Natural killer cell treated with Interleukin-12 subunit alpha and Interleukin-12 subunit beta and Interleukin-15 and Interleukin-18, amount 100 ng/mL, for 72 hours (primary cell): ENCODE measurements around the gene TAF1C. TPM values are rescaled to one million over a fixed set of nuclear protein-coding genes. Genes with fewer than 3 reads are reported as not detected.

Experiments
- ATAC-seq, 2 donors: fragments of 150-1000 bp; cut with Tn5 transposase in 1 of 2; sonication (Bioruptor Pico), chemical (Tn5 transposase) in 1 of 2; 2 replicates each; pipeline ENCODE4 v1.10.0; 2021
- DNase-seq: peaks from one replicate; pipeline ENCODE4 v3.0.0; 2022; ENCODE audit warnings: low spot score
- H3K27ac Mint-ChIP-seq, 2 donors: 1 replicate in 1 of 2; 2 replicates in 1 of 2; pipeline ENCODE4 v1.8.0; 2022; ENCODE audit warnings: mixed read lengths in 2 of 2, mild to moderate bottlenecking in 1 of 2, moderate library complexity in 1 of 2
- H3K27me3 Mint-ChIP-seq, 2 donors: 1 replicate in 1 of 2; 2 replicates in 1 of 2; pipeline ENCODE4 v1.8.0; 2022; ENCODE audit warnings: mixed read lengths in 2 of 2
- H3K36me3 Mint-ChIP-seq: one replicate; pipeline ENCODE4 v1.8.0; 2022; ENCODE audit warnings: mixed read lengths
- H3K4me1 Mint-ChIP-seq, 2 donors: 1 replicate in 1 of 2; 2 replicates in 1 of 2; pipeline ENCODE4 v1.8.0; 2022; ENCODE audit warnings: low read depth in 2 of 2, mixed read lengths in 2 of 2, mild to moderate bottlenecking in 1 of 2
- H3K4me3 Mint-ChIP-seq: one replicate; pipeline ENCODE4 v1.8.0; 2022; ENCODE audit warnings: mixed read lengths
- H3K9me3 Mint-ChIP-seq: 2 replicates; pipeline ENCODE4 v1.8.0; 2022; ENCODE audit warnings: mixed read lengths
- total RNA-seq, 2 donors: library from RNA; stranded (reverse); gene quantifications; one replicate each; pipeline ENCODE4 v1.2.3, GENCODE V29; 2022

TAF1C gene
- total RNA-seq, 2 donors from 2014 or later, result 50.4 to 92.3 TPM

GRCh38 chr16:84184775-84185174 is 2.1 kb downstream of the TAF1C start:
- Mint-ChIP-seq H3K4me3 (peak overlapping the region; percentile 94), H3K27ac (no peak overlapping the region), H3K27me3 (no peaks in the 10 kb centered on the region), H3K4me1 (peaks cover 14% of the 10 kb centered on the region in 2 donors), H3K36me3 (no peaks in the 10 kb centered on the region), H3K9me3 (no peaks in the 10 kb centered on the region)
- DNase-seq (no peak), ATAC-seq (no peak)

- H3K27ac Mint-ChIP-seq, result no peak overlapping the region
- H3K4me3 Mint-ChIP-seq, result no peak overlapping the region
- peaks cover 14% of the 10 kb centered on the region in 2 donors for H3K4me1 Mint-ChIP-seq
- H3K27me3 Mint-ChIP-seq, result no peaks in the 10 kb centered on the region
- ATAC-seq (no peak), DNase-seq (no peak)
- H3K9me3 Mint-ChIP-seq, result no peaks in the 10 kb centered on the region
- no peaks in the 10 kb centered on the region for H3K36me3 Mint-ChIP-seq
These were observed 2.8 kb downstream of the TAF1C start for GRCh38 chr16:84183911-84184591.

GRCh38 chr16:84183572-84183875 is 3.3 kb downstream of the TAF1C start:
- H3K36me3 Mint-ChIP-seq, result no peaks in the 10 kb centered on the region
- no peaks in the 10 kb centered on the region for H3K27me3 Mint-ChIP-seq
- DNase-seq (no peak), ATAC-seq (no peak)
- H3K4me3 Mint-ChIP-seq, result no peak overlapping the region
- H3K27ac Mint-ChIP-seq, result no peak overlapping the region
- H3K4me1 Mint-ChIP-seq, result peaks cover 14% of the 10 kb centered on the region in 2 donors
- H3K9me3 Mint-ChIP-seq, result no peaks in the 10 kb centered on the region

- Mint-ChIP-seq H3K4me1 (peaks cover 14% of the 10 kb centered on the region in 2 donors), H3K27me3 (no peaks in the 10 kb centered on the region), H3K9me3 (no peaks in the 10 kb centered on the region), H3K4me3 (no peak overlapping the region), H3K36me3 (no peaks in the 10 kb centered on the region), H3K27ac (no peak overlapping the region)
- no peak for DNase-seq
- ATAC-seq, result no peak
These were observed 3.9 kb downstream of the TAF1C start for GRCh38 chr16:84182680-84183571.

- DNase-seq (no peak), ATAC-seq (no peak)
- Mint-ChIP-seq H3K27me3 (no peaks in the 10 kb centered on the region), H3K4me1 (peaks cover 14% of the 10 kb centered on the region in 2 donors), H3K9me3 (no peaks in the 10 kb centered on the region), H3K27ac (no peak overlapping the region), H3K36me3 (no peaks in the 10 kb centered on the region), H3K4me3 (no peak overlapping the region)
These were observed 4.8 kb downstream of the TAF1C start for GRCh38 chr16:84182104-84182503.

GRCh38 chr16:84181144-84181915 is 5.5 kb downstream of the TAF1C start:
- DNase-seq (no peak), ATAC-seq (no peak)
- H3K4me1 Mint-ChIP-seq, result peaks cover 14% of the 10 kb centered on the region in 2 donors
- H3K27me3 Mint-ChIP-seq, result no peaks in the 10 kb centered on the region
- no peaks in the 10 kb centered on the region for H3K9me3 Mint-ChIP-seq
- no peak overlapping the region for H3K27ac Mint-ChIP-seq
- H3K4me3 Mint-ChIP-seq, result no peak overlapping the region
- no peaks in the 10 kb centered on the region for H3K36me3 Mint-ChIP-seq

GRCh38 chr16:84180519-84181140 is 6.2 kb downstream of the TAF1C start:
- DNase-seq (no peak), ATAC-seq (no peak)
- H3K27me3 Mint-ChIP-seq, result no peaks in the 10 kb centered on the region
- no peaks in the 10 kb centered on the region for H3K9me3 Mint-ChIP-seq
- no peak overlapping the region for H3K27ac Mint-ChIP-seq
- H3K4me3 Mint-ChIP-seq, result no peak overlapping the region
- H3K36me3 Mint-ChIP-seq, result no peaks in the 10 kb centered on the region
- H3K4me1 Mint-ChIP-seq, result peaks cover 14% of the 10 kb centered on the region in 2 donors

GRCh38 chr16:84179612-84180320 is 7.1 kb downstream of the TAF1C start:
- no peak overlapping the region for H3K4me3 Mint-ChIP-seq
- no peaks in the 10 kb centered on the region for H3K9me3 Mint-ChIP-seq
- ATAC-seq (no peak), DNase-seq (no peak)
- H3K4me1 Mint-ChIP-seq, result peaks cover 14 to 16% of the 10 kb centered on the region in 2 donors
- H3K36me3 Mint-ChIP-seq, result no peaks in the 10 kb centered on the region
- peaks cover 2 to 7% of the 10 kb centered on the region in 2 donors for H3K27me3 Mint-ChIP-seq
- no peak overlapping the region for H3K27ac Mint-ChIP-seq

- peaks cover 7 to 8% of the 10 kb centered on the region in 2 donors for H3K4me1 Mint-ChIP-seq
- no peak overlapping the region for H3K27ac Mint-ChIP-seq
- DNase-seq (no peak), ATAC-seq (no peak)
- no peak overlapping the region for H3K4me3 Mint-ChIP-seq
- H3K27me3 Mint-ChIP-seq, result peaks cover 2 to 14% of the 10 kb centered on the region in 2 donors
- no peaks in the 10 kb centered on the region for H3K36me3 Mint-ChIP-seq
- H3K9me3 Mint-ChIP-seq, result no peaks in the 10 kb centered on the region
These were observed 7.8 kb downstream of the TAF1C start for GRCh38 chr16:84178892-84179611.

GRCh38 chr16:84178146-84178765 is 8.6 kb downstream of the TAF1C start:
- Mint-ChIP-seq H3K27ac (no peak overlapping the region), H3K9me3 (no peaks in the 10 kb centered on the region), H3K4me3 (no peak overlapping the region), H3K27me3 (peaks cover 2 to 14% of the 10 kb centered on the region in 2 donors), H3K36me3 (no peaks in the 10 kb centered on the region), H3K4me1 (peaks cover 5 to 7% of the 10 kb centered on the region in 2 donors)
- no peak for DNase-seq
- no peak for ATAC-seq

GRCh38 chr16:84177741-84178073 is 9.2 kb downstream of the TAF1C start:
- peaks cover 5 to 7% of the 10 kb centered on the region in 2 donors for H3K4me1 Mint-ChIP-seq
- peaks cover 2 to 14% of the 10 kb centered on the region in 2 donors for H3K27me3 Mint-ChIP-seq
- H3K27ac Mint-ChIP-seq, result no peak overlapping the region
- no peak overlapping the region for H3K4me3 Mint-ChIP-seq
- no peak for DNase-seq
- no peaks in the 10 kb centered on the region for H3K9me3 Mint-ChIP-seq
- ATAC-seq, result no peak
- H3K36me3 Mint-ChIP-seq, result no peaks in the 10 kb centered on the region

GRCh38 chr16:84176192-84177053 is 10.4 kb downstream of the TAF1C start:
- Mint-ChIP-seq H3K27me3 (peaks cover 2 to 14% of the 10 kb centered on the region in 2 donors), H3K4me1 (peaks cover 5 to 7% of the 10 kb centered on the region in 2 donors), H3K4me3 (no peak overlapping the region), H3K27ac (no peak overlapping the region), H3K36me3 (no peaks in the 10 kb centered on the region), H3K9me3 (no peaks in the 10 kb centered on the region)
- ATAC-seq (no peak), DNase-seq (no peak)
